Glutamatergic neuron (in vitro differentiated cells): ENCODE results near the gene TTC8. TPM values are rescaled to one million over a fixed set of nuclear protein-coding genes. Genes with fewer than 3 reads are reported as not detected.
A peak's percentile ranks its signal among the peaks of the same experiment; 100 is the strongest.

Experiments
- DNase-seq: peaks from one replicate; pipeline ENCODE4 v3.0.0; 2022
- H3K27ac Mint-ChIP-seq: one replicate; pipeline ENCODE4 v1.8.0; 2020; ENCODE audit warnings: mild to moderate bottlenecking, mixed read lengths, inconsistent platforms; ENCODE audit not compliant: unreplicated experiment
- H3K27me3 Mint-ChIP-seq: one replicate; pipeline ENCODE4 v1.8.0; 2020; ENCODE audit warnings: mild to moderate bottlenecking, moderate library complexity, mixed read lengths, inconsistent platforms; ENCODE audit not compliant: unreplicated experiment
- H3K36me3 Mint-ChIP-seq: one replicate; pipeline ENCODE4 v1.8.0; 2020; ENCODE audit warnings: mild to moderate bottlenecking, mixed read lengths, inconsistent platforms; ENCODE audit not compliant: unreplicated experiment
- H3K4me1 Mint-ChIP-seq: one replicate; pipeline ENCODE4 v1.8.0; 2020; ENCODE audit warnings: mild to moderate bottlenecking, low read depth, mixed read lengths, inconsistent platforms; ENCODE audit not compliant: unreplicated experiment
- H3K4me3 Mint-ChIP-seq: one replicate; pipeline ENCODE4 v1.8.0; 2020; ENCODE audit warnings: mild to moderate bottlenecking, mixed read lengths, inconsistent platforms; ENCODE audit not compliant: unreplicated experiment
- H3K9me3 Mint-ChIP-seq: one replicate; pipeline ENCODE4 v1.8.0; 2020; ENCODE audit warnings: mild to moderate bottlenecking, moderate library complexity, mixed read lengths, inconsistent platforms; ENCODE audit not compliant: unreplicated experiment
- CTCF ChIP-seq: fragments of 200-600 bp; sonication (generic); IDR thresholded peaks from one replicate; pipeline ENCODE4 v1.5.0; 2021; ENCODE audit not compliant: partially characterized antibody, unreplicated experiment
- total RNA-seq: library from RNA; stranded (reverse); fragmentation: NEBNext Ultra II Directional; extraction: Animal tissue kit (Norgen Biotek cat#: 25700); gene quantifications from one replicate; pipeline ENCODE4 v1.2.1, GENCODE V29; 2021; ENCODE audit not compliant: unreplicated experiment

Gene TTC8
- total RNA-seq, 1 donor from 2014 or later, result 7.6 TPM

GRCh38 chr14:88790501-88791251 is 33.8 kb upstream of the TTC8 start:
- Mint-ChIP-seq H3K27ac (no peak overlapping the region), H3K4me3 (peak overlapping the region; percentile 19), H3K4me1 (no peaks in the 10 kb centered on the region), H3K27me3 (peaks cover 8% of the 10 kb centered on the region), H3K9me3 (peaks cover 5% of the 10 kb centered on the region), H3K36me3 (no peaks in the 10 kb centered on the region)
- no peak for DNase-seq
- no peak for TF ChIP-seq CTCF

GRCh38 chr14:88791252-88791621 is 33.2 kb upstream of the TTC8 start:
- peak overlapping the region; percentile 19 for H3K4me3 Mint-ChIP-seq
- H3K36me3 Mint-ChIP-seq, result no peaks in the 10 kb centered on the region
- H3K9me3 Mint-ChIP-seq, result peaks cover 5% of the 10 kb centered on the region
- no peaks in the 10 kb centered on the region for H3K4me1 Mint-ChIP-seq
- DNase-seq, result no peak
- no peak overlapping the region for H3K27ac Mint-ChIP-seq
- peaks cover 8% of the 10 kb centered on the region for H3K27me3 Mint-ChIP-seq
- TF ChIP-seq CTCF, result no peak

GRCh38 chr14:88791629-88792472 is 32.6 kb upstream of the TTC8 start:
- Mint-ChIP-seq H3K9me3 (peaks cover 5% of the 10 kb centered on the region), H3K27ac (no peak overlapping the region), H3K4me3 (peak overlapping the region; percentile 86), H3K4me1 (no peaks in the 10 kb centered on the region), H3K27me3 (peaks cover 8% of the 10 kb centered on the region), H3K36me3 (no peaks in the 10 kb centered on the region)
- DNase-seq, result peak; percentile 19
- no peak for TF ChIP-seq CTCF

- peak within 1 kb of the TSS; percentile 12 for H3K27ac Mint-ChIP-seq
- peak; percentile 36 for TF ChIP-seq CTCF
- peak; percentile 84 for DNase-seq
- H3K9me3 Mint-ChIP-seq, result peaks cover 5% of the 10 kb centered on the region
- H3K4me1 Mint-ChIP-seq, result no peaks in the 10 kb centered on the region
- H3K4me3 Mint-ChIP-seq, result peak within 1 kb of the TSS; percentile 86
- peaks cover 8% of the 10 kb centered on the region for H3K27me3 Mint-ChIP-seq
- H3K36me3 Mint-ChIP-seq, result no peaks in the 10 kb centered on the region
Observed at GRCh38 chr14:88792473-88793258, 31.8 kb upstream of the TTC8 start, which contains the start of gene EML5. EML5 (minus strand) TSS chr14:88792953; CDS start chr14:88792503, 450 bp downstream.
